HG03103 (cell line): ENCODE data around the gene C22orf23.

ENCODE experiments used
- ATAC-seq: cut with Tn5 transposase; IDR thresholded peaks from one replicate; pipeline ENCODE4 v1.9.1; 2021; ENCODE audit warnings: low read depth; ENCODE audit not compliant: unreplicated experiment

C22orf23 gene

GRCh38 chr22:37953437-37954179 is at the start of gene C22orf23, which contains the start of gene POLR2F:
TSS of gene C22orf23 (minus strand) at chr22:37953601. CDS start at chr22:37953149, 452 bp downstream.
TSS of gene POLR2F (plus strand) at chr22:37953699. CDS start at chr22:37953788, 89 bp downstream.
- ATAC-seq, result peak; percentile 85

GRCh38 chr22:37999640-38000272 is 46.4 kb upstream of the C22orf23 start:
- no peak for ATAC-seq

GRCh38 chr22:37999236-37999635 is 45.8 kb upstream of the C22orf23 start:
- ATAC-seq, result no peak

GRCh38 chr22:37998543-37998942 is 45.1 kb upstream of the C22orf23 start:
- ATAC-seq, result no peak

DNA sequence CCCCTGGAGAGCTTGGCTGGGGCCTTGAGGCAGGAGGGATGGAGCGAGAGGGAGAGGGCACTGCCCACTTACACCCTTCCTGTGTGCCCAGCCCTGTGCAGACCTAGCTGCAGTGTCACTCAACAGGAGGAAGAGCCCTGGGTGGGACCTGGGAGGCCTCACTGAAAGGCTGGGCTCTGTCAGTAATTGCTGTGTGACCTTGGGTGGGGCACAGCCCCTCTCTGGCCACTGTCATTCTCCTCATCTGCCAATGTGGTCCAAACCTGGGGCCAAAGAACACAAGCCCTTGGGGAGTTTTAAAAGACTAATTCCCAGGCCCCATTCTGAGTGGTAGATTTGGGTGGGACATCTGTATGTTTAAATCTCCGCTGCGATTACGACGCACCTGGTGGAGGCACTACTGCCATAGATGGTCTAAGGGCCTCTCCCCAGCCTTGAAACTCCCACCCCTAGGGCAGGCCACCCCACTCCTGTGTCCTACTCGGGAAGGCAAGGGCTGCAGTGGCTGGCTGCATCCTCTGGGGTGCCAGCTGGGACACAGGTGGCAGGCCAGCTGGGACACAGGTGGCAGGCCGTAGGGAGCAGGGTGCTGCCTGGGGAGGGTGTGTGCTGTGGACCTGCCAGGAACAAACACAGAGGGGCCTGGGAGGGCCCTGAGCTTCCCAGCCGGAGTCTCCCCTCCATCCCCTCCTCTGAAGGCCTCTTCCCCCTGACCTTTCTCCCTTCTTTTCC is 43.3 kb upstream of the C22orf23 start:
- ATAC-seq, result no peak

DNA sequence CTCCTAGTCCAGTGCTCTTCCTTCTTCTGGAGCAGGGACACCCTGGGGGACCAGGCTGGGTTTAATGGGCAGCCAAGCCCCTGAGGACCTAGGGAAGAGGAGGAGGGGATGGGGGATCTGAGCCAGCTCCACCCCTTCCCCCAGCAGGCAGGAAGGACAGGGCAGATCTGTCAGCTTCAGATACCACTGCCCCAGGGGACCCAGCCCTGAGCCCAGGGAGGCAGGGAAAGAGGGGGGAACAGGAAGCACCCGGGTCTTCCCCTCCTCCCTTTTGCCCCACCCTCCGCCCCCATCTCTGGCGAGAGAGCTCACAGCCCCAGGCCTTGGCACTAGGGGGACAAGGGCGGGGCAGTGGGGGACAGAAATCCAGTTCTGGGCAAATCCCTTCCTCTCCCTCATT is 42.7 kb upstream of the C22orf23 start:
- no peak for ATAC-seq

- no peak for ATAC-seq
Measured at GRCh38 chr22:37995460-37995859, 42.1 kb upstream of the C22orf23 start.

GRCh38 chr22:37994982-37995381 is 41.6 kb upstream of the C22orf23 start:
- no peak for ATAC-seq

DNA sequence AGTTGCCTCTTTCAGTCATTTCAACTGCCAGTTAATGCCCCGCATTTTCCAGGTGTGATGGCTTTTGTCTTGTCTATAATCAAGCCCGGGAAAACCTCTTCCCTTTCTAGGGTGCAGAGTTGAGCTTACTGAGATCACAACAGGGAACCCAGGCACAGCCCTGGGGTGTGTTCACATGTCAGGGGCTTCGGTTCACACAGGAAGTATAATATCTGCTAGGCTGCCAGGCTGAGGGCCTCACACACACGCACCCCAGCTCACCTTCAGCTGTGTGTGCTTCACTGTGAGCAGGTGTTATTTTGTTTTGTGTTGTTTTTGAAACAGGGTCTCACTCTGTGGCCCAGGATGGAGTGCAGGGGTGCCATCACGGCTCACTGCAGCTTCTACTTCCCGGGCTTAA is 40.6 kb upstream of the C22orf23 start:
- ATAC-seq, result no peak

DNA sequence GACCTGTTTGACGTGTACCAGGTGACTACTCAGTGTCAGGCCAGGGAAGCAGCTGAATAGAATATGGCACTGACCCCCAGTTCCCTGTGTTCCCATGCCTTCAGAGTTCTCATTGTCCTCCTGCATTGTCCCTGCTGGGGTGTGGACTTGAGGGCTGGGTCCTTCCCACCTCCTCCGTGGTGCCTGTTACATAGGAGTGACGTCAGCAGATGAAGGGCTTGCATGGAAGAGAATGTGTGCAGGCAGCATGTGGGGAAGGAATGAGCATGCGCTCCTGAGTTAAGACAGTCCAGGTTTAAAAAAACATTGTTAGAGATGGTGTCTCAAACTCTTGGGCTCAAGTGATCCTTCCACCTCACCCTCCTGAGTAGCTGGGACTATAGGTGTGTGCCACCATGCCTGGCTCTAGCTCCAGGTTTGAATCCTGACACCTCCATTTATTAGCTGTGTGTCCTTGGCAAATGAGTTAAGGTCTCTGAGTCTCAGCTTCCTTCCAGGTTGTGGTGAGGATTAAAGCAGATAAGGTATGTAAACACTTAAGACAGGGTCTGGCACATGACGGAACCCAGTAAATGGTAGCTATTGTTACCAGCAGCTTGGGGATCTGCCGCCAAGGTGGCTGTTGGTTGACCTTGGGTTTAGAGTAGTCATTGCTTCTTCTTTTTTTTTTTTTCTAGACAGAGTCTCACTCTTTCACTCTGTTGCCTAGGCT is 38.5 kb upstream of the C22orf23 start:
- ATAC-seq, result no peak

DNA sequence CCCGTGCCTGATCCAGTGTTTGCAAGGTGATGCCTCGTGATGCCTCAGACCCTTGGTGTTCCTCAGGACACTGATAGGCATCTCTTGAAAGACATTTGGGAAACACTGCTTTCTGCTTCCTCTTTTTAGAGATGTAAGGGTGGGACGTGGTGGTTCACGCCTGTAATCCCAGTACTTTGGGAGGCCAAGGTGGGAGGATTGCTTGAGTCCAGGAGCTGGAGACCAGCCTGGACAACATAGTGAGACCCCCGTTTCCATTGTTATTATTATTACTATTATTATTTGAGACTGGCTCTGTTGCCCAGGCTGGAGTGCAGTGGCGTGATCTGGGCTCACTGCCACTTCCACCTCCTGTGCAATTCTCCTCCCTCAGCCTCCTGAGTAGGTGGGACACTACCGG is 37.5 kb upstream of the C22orf23 start:
- ATAC-seq, result no peak

- no peak for ATAC-seq
Measured at GRCh38 chr22:37990301-37990700, 36.9 kb upstream of the C22orf23 start.

DNA sequence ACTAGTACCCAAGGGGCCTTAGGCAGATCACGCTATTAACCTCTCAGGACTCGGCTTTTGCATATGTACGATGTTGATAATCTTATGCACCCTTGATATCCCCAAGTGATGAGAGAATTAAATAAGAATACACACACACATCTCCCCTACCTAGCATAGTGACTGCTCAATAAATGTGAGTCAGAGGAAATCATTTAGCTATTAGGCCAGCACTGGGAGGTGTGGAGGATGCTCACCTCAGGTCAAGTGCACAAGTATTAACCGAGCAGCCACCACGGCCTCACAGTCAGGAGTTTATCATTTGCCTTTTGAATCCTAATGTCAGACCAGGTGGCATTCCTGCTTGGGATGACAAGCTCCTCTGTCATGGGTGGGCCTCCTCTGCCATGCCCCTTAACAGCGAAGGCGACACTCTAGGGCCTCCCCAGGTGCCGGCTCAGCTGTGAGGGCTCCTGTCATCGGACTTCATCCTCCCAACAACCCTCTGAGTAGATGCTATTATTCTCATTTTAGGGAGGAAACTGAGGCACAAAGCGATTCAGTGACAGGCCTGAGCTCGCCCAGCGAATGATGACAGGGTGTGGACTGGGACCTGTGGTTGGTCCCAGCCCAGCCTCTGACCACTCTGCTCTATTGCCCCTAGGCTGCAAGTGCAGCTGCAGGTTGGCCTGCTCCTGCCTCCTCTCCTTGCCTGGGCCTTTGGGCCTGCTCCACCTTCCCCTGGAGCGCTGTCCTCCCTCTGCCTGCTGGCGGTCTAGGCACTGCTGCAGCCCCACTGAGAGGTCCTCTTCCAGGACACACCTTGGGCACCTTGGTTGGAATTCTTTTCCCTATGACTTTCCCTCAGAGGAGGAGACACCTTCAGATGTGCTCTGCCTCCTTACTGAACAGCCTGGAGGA is 36.0 kb upstream of the C22orf23 start:
- ATAC-seq, result no peak

GRCh38 chr22:37986371-37986770 is 33.0 kb upstream of the C22orf23 start:
- ATAC-seq, result no peak

GRCh38 chr22:37985751-37986281 is 32.4 kb upstream of the C22orf23 start:
- ATAC-seq, result no peak

- no peak for ATAC-seq
Measured at GRCh38 chr22:37985050-37985585, 31.7 kb upstream of the C22orf23 start.

GRCh38 chr22:37983860-37984791 is 30.7 kb upstream of the C22orf23 start, which contains the start of gene SOX10:
TSS of gene SOX10 (minus strand) at chr22:37984555. CDS start at chr22:37983784, 771 bp downstream.
- ATAC-seq, result no peak
